Sciatic nerve (tissue), 2 donors: ENCODE results near the gene RGS6. TPM values are rescaled to one million over a fixed set of nuclear protein-coding genes. Genes with fewer than 3 reads are reported as not detected.

Experiments used
- ATAC-seq: fragments of 200-7000 bp; cut with Tn5 transposase; one replicate; pipeline ENCODE4 v1.9.1; 2020; ENCODE audit warnings: mild to moderate bottlenecking, moderate library complexity
- DNase-seq: peaks from one replicate; pipeline ENCODE4 v3.0.0-alpha.2; 2020; ENCODE audit warnings: low spot score
- intact Hi-C: fragments of 100-400 bp; cut with DNase I; formaldehyde crosslinking; loops from one replicate; pipeline ENCODE4 v1.14.2; 2022
- total RNA-seq: library from RNA; stranded (reverse); fragmentation: NEBNext Ultra II Directional; extraction: Animal tissue kit (Norgen Biotek cat#: 25700); gene quantifications from one replicate; pipeline ENCODE4 v1.2.1, GENCODE V29; 2021
- donor health status: DM: no; HTN: no; CAD: no.
- donor health status: DM: no; HTN: no; CAD: no.

The RGS6 gene
- total RNA-seq, 1 donor from 2014 or later, result 20.6 TPM

GRCh38 chr14:71996610-71997009, 64.4 kb downstream of the RGS6 start:
- ATAC-seq (no peak), DNase-seq (no peak)
- intact Hi-C loops, result no loop called here

GRCh38 chr14:72000907-72001306, 68.7 kb downstream of the RGS6 start:
- peak; percentile 97 for ATAC-seq

GRCh38 chr14:72002731-72003130, 70.5 kb downstream of the RGS6 start:
- no peak for ATAC-seq

More at GRCh38 chr14:72000907-72001306, 68.7 kb downstream of the RGS6 start:
- DNase-seq, result peak; percentile 74
- intact Hi-C loops, result no loop called here

GRCh38 chr14:72008666-72009065, 76.4 kb downstream of the RGS6 start:
- DNase-seq, result no peak
- no peak for ATAC-seq
- intact Hi-C loops, result no loop called here

More at GRCh38 chr14:72002731-72003130, 70.5 kb downstream of the RGS6 start:
- intact Hi-C loops, result no loop called here
- no peak for DNase-seq

- DNase-seq (no peak), ATAC-seq (no peak)
- intact Hi-C loops, result no loop called here
Observed at GRCh38 chr14:72010474-72010873, 78.2 kb downstream of the RGS6 start.

- peak; percentile 61 for ATAC-seq
Observed at GRCh38 chr14:72013721-72014345, 81.6 kb downstream of the RGS6 start.

GRCh38 chr14:72014486-72014885, 82.3 kb downstream of the RGS6 start:
- ATAC-seq, result no peak
- DNase-seq, result no peak
- intact Hi-C loops, result no loop called here

More at GRCh38 chr14:72013721-72014345, 81.6 kb downstream of the RGS6 start:
- intact Hi-C loops, result no loop called here
- DNase-seq, result no peak

- ATAC-seq, result no peak
- DNase-seq, result no peak
Observed at GRCh38 chr14:72017290-72017689, 85.1 kb downstream of the RGS6 start.

GRCh38 chr14:72023128-72024042, 91.2 kb downstream of the RGS6 start:
- ATAC-seq (no peak), DNase-seq (no peak)
- intact Hi-C loops, result no loop called here

More at GRCh38 chr14:72017290-72017689, 85.1 kb downstream of the RGS6 start:
- intact Hi-C loops, result no loop called here

GRCh38 chr14:72024043-72024407, 91.8 kb downstream of the RGS6 start:
- intact Hi-C loops, result no loop called here
- ATAC-seq (peak; percentile 42), DNase-seq (no peak)

- ATAC-seq, result no peak
- intact Hi-C loops, result no loop called here
- no peak for DNase-seq
Observed at GRCh38 chr14:72024504-72024903, 92.3 kb downstream of the RGS6 start.

GRCh38 chr14:72026536-72026935, 94.3 kb downstream of the RGS6 start:
- DNase-seq, result no peak
- intact Hi-C loops, result no loop called here
- ATAC-seq, result no peak

GRCh38 chr14:72027061-72027460, 94.8 kb downstream of the RGS6 start:
- DNase-seq (no peak), ATAC-seq (no peak)
- intact Hi-C loops, result no loop called here

- intact Hi-C loops, result no loop called here
- DNase-seq (no peak), ATAC-seq (no peak)
Observed at GRCh38 chr14:72033365-72033764, 101.1 kb downstream of the RGS6 start.

- intact Hi-C loops, result no loop called here
- ATAC-seq, result no peak
- DNase-seq, result no peak
Observed at GRCh38 chr14:72040528-72040927, 108.3 kb downstream of the RGS6 start.

GRCh38 chr14:72045271-72045670, 113.0 kb downstream of the RGS6 start:
- ATAC-seq (no peak), DNase-seq (no peak)
- intact Hi-C loops, result no loop called here

GRCh38 chr14:72045885-72046284, 113.7 kb downstream of the RGS6 start:
- ATAC-seq, result no peak
- intact Hi-C loops, result no loop called here
- DNase-seq, result no peak

- ATAC-seq (no peak), DNase-seq (no peak)
- intact Hi-C loops, result no loop called here
Observed at GRCh38 chr14:72049462-72049861, 117.2 kb downstream of the RGS6 start.

- intact Hi-C loops, result no loop called here
- ATAC-seq, result no peak
Observed at GRCh38 chr14:72052356-72052755, 120.1 kb downstream of the RGS6 start.

GRCh38 chr14:72053651-72054050, 121.4 kb downstream of the RGS6 start:
- intact Hi-C loops, result no loop called here
- ATAC-seq (no peak), DNase-seq (no peak)

More at GRCh38 chr14:72052356-72052755, 120.1 kb downstream of the RGS6 start:
- DNase-seq, result no peak
